SU-DHL-6 (cell line): Measurements from ENCODE around the gene MARCHF7.

Experiments used
- H2AFZ ChIP-seq: fragments of 200-600 bp; sonication (generic); 2 replicates; pipeline ENCODE4 v1.6.1; 2014; ENCODE audit warnings: low read depth, mild to moderate bottlenecking, moderate library complexity, mixed read lengths, antibody characterized with exemption, low read length; ENCODE audit not compliant: severe bottlenecking
- H3F3A ChIP-seq: fragments of 200-600 bp; shearing (Covaris generic); 2 replicates; pipeline ENCODE4 v1.6.0; 2016; ENCODE audit warnings: antibody characterized with exemption, mild to moderate bottlenecking; ENCODE audit not compliant: insufficient read depth
- H3K27ac ChIP-seq: fragments of 200-600 bp; sonication (generic); 2 replicates; pipeline ENCODE4 v1.5.1; 2016; ENCODE audit warnings: low read depth, mild to moderate bottlenecking, low read length, moderate library complexity, mixed read lengths
- H3K27me3 ChIP-seq: fragments of 200-600 bp; sonication (generic), shearing (Covaris generic); 2 replicates; pipeline ENCODE4 v1.6.0; 2014; ENCODE audit warnings: mild to moderate bottlenecking, low read length
- H3K36me3 ChIP-seq: fragments of 200-600 bp; sonication (generic); 2 replicates; pipeline ENCODE4 v1.6.1; 2014; ENCODE audit warnings: mild to moderate bottlenecking, low read length, mixed read lengths
- H3K4me2 ChIP-seq: fragments of 300-600, 200-600 bp; shearing (Covaris generic), sonication (generic); 2 replicates; pipeline ENCODE4 v1.6.0; 2014; ENCODE audit warnings: low read length, low read depth, mild to moderate bottlenecking; ENCODE audit not compliant: poor library complexity, severe bottlenecking
- H3K4me3 ChIP-seq: fragments of 200-600 bp; sonication (generic); 2 replicates; pipeline ENCODE4 v1.5.1; 2014; ENCODE audit warnings: antibody characterized with exemption, low read length, mild to moderate bottlenecking, mixed read lengths; ENCODE audit not compliant: insufficient read depth, poor library complexity, severe bottlenecking
- H3K79me2 ChIP-seq: fragments of 200-600 bp; sonication (generic); 2 replicates; pipeline ENCODE4 v1.6.1; 2014; ENCODE audit warnings: mild to moderate bottlenecking, low read length, moderate library complexity; ENCODE audit not compliant: insufficient read depth
- H3K9ac ChIP-seq: fragments of 200-600 bp; sonication (generic); 2 replicates; pipeline ENCODE4 v1.7.0; 2014; ENCODE audit warnings: mild to moderate bottlenecking, low read length
- H3K9me2 ChIP-seq: fragments of 200-600 bp; sonication (generic); replicated peaks from 2 replicates; pipeline ENCODE4 v1.6.1; 2014; ENCODE audit warnings: low read length; ENCODE audit not compliant: insufficient read depth
- H3K9me3 ChIP-seq: fragments of 200-600 bp; sonication (generic); 2 replicates; pipeline ENCODE4 v1.6.1; 2014; ENCODE audit warnings: low read length, mixed read lengths; ENCODE audit not compliant: insufficient read depth
- H4K20me1 ChIP-seq: fragments of 200-600 bp; sonication (generic); 2 replicates; pipeline ENCODE4 v1.6.1; 2014; ENCODE audit warnings: low read depth, mild to moderate bottlenecking, antibody characterized with exemption, low read length, moderate library complexity, mixed read lengths
- EZH2phosphoT487 ChIP-seq: fragments of 200-600 bp; sonication (generic), shearing (Covaris generic); conservative IDR thresholded peaks from 2 replicates; pipeline ENCODE4 v1.6.1; 2018; ENCODE audit warnings: mild to moderate bottlenecking, antibody characterized with exemption, low read length, moderate library complexity, mixed read lengths
- TF ChIP-seq, protein P1 (sequence below): fragments of 200-600 bp; sonication (generic); IDR thresholded peaks from one replicate; pipeline ENCODE4 v1.5.1; 2017; ENCODE audit warnings: antibody characterized with exemption, mild to moderate bottlenecking, low read length, moderate library complexity; ENCODE audit not compliant: insufficient read depth, poor library complexity, severe bottlenecking

The MARCHF7 gene

DNA sequence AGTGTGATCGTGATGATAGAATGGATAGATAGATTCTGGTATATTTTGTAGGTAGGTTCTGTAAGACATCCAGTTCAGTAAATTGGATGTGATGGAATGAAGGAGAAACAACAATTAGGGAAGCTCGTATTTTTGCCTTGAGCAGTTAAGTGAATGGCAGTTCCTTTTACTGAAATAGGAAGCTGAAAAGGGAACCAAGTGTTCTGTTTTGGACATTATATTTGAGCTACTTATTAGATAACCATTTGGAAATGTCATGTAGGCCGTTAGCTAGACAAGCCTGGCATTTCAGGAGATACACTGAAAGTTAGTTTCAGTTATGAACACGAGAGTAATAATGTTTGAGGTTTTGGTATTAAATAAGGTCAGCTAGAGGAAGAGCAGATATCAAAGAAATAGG is 41.5 kb downstream of the MARCHF7 start:
- Histone ChIP-seq H3K27me3 (no peaks in the 10 kb centered on the region), H3F3A (0 out of 2 replicates have a peak, but pooled peaks cover 3% of the 10 kb centered on the region), H4K20me1 (peaks cover 30% of the 10 kb centered on the region; the same call in 1 of the 2 replicates), H2AFZ (no peak overlapping the region), H3K4me2 (no peak overlapping the region), H3K36me3 (peaks cover 40% of the 10 kb centered on the region), H3K79me2 (peaks cover 48% of the 10 kb centered on the region), H3K9me3 (no peaks in the 10 kb centered on the region), H3K9me2 (no peaks in the 10 kb centered on the region), H3K4me3 (no peak overlapping the region), H3K9ac (no peak overlapping the region), H3K27ac (no peak overlapping the region)
- TF ChIP-seq, protein P1, sequence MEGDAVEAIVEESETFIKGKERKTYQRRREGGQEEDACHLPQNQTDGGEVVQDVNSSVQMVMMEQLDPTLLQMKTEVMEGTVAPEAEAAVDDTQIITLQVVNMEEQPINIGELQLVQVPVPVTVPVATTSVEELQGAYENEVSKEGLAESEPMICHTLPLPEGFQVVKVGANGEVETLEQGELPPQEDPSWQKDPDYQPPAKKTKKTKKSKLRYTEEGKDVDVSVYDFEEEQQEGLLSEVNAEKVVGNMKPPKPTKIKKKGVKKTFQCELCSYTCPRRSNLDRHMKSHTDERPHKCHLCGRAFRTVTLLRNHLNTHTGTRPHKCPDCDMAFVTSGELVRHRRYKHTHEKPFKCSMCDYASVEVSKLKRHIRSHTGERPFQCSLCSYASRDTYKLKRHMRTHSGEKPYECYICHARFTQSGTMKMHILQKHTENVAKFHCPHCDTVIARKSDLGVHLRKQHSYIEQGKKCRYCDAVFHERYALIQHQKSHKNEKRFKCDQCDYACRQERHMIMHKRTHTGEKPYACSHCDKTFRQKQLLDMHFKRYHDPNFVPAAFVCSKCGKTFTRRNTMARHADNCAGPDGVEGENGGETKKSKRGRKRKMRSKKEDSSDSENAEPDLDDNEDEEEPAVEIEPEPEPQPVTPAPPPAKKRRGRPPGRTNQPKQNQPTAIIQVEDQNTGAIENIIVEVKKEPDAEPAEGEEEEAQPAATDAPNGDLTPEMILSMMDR, result no peak
- TF ChIP-seq EZH2phosphoT487, result no peak

DNA sequence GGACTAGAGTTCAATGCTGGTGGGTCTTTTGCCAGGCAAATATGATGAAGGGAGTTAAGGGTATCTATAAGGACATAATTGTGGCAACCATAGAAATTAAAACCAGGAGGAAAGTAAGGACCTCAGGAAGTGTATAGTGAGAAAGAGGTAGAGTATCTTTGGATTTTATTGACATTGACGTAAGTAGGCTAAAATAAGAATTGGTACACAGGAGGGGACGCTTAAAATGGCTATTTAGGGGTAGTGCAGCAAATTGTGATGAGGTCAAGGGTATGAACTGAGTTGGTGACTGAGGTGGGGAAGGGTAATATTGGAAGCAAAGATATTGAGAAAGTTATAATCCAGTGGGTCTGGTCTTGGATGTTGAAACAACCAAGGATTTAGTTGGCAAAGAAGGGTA is 42.7 kb downstream of the MARCHF7 start:
- TF ChIP-seq EZH2phosphoT487, result no peak
- TF ChIP-seq, protein P1, result no peak
- H3F3A ChIP-seq, result peaks cover 13% of the 10 kb centered on the region; the same call in 1 of the 2 replicates
- no peaks in the 10 kb centered on the region for H3K27me3 ChIP-seq
- H3K4me2 ChIP-seq, result no peak overlapping the region
- peaks cover 30% of the 10 kb centered on the region; the same call in 1 of the 2 replicates for H4K20me1 ChIP-seq
- no peaks in the 10 kb centered on the region for H3K9me2 ChIP-seq
- H3K4me3 ChIP-seq, result no peak overlapping the region
- H3K9me3 ChIP-seq, result no peaks in the 10 kb centered on the region
- H3K79me2 ChIP-seq, result peaks cover 48% of the 10 kb centered on the region
- no peak overlapping the region for H3K9ac ChIP-seq
- peaks cover 48% of the 10 kb centered on the region for H3K36me3 ChIP-seq
- H2AFZ ChIP-seq, result no peak overlapping the region
- no peak overlapping the region for H3K27ac ChIP-seq

DNA sequence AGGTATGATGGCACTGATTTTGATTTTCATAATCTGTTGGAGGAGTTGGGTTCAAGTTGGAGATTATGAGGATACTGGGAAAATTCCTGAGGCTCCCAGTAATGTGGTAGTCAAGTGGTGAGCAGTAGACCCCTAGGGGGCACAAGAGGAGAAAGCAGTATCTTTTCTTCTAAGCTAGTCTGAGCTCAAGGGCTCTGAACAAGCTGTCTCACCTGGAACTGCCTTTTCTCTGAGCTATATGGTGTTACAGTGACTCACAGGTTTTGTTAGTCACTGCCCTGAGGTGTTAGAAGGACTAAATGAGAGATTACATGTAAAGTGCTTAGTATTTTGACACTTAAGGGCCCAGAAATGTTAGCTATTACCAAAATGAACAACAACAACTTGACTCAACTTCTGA is 43.5 kb downstream of the MARCHF7 start:
- H3K4me2 ChIP-seq, result no peak overlapping the region
- TF ChIP-seq, protein P1, result no peak
- TF ChIP-seq EZH2phosphoT487, result no peak
- no peak overlapping the region for H3K27ac ChIP-seq
- peaks cover 55% of the 10 kb centered on the region for H3K36me3 ChIP-seq
- H3K79me2 ChIP-seq, result peaks cover 48% of the 10 kb centered on the region
- no peaks in the 10 kb centered on the region for H3K27me3 ChIP-seq
- H2AFZ ChIP-seq, result no peak overlapping the region
- no peaks in the 10 kb centered on the region for H3K9me3 ChIP-seq
- H4K20me1 ChIP-seq, result peaks cover 28% of the 10 kb centered on the region; the same call in 1 of the 2 replicates
- H3K9ac ChIP-seq, result no peak overlapping the region
- no peaks in the 10 kb centered on the region for H3K9me2 ChIP-seq
- H3F3A ChIP-seq, result peaks cover 18% of the 10 kb centered on the region; the same call in 1 of the 2 replicates
- no peak overlapping the region for H3K4me3 ChIP-seq
